Measurements from ENCODE around the gene TPCN1. TPM values are rescaled to one million over a fixed set of nuclear protein-coding genes. Genes with fewer than 3 reads are reported as not detected.

The TPCN1 gene
- total RNA-seq, 3 donors from 2014 or later = 46.9 to 71.7 (median 59.5) TPM

DNA sequence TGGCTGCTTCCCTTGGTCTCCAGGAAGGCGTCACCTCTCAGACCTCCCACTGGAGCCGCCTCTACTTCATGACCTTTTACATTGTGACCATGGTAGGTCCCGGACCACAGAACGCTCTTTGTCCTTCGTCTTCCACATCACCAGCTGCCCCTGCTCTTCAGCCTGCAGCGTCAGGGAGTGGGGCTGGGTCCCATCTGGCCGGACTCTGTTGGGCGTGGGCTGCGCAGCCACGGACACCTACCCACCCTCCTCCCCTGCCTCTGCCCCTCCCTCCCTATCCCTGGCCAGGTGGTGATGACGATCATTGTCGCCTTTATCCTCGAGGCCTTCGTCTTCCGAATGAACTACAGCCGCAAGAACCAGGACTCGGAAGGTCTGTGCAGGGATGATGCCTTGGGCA lies 70.3 kb downstream of the TPCN1 start:
- intact Hi-C loops (cut with DNase I; ENCODE audit: low total_unique reads) = loop anchor here (10.0 kb wide), 1 partner anchor 663 kb away; no protein-coding TSS in a partner anchor
- Histone ChIP-seq H3K27me3 (no peaks in the 10 kb centered on the region), H3K27ac (no peak overlapping the region), H3K9me3 (no peaks in the 10 kb centered on the region), H3K36me3 (peaks cover 35% of the 10 kb centered on the region), H3K4me1 (no peaks in the 10 kb centered on the region), H3K4me3 (no peak overlapping the region)
- DNase-seq (ENCODE audit: low spot score in 2 of 2) = no peak
- TF ChIP-seq POLR2AphosphoS5 (IDR thresholded peaks at IDR 0.05) = no peak
- no peak for TF ChIP-seq CTCF (IDR thresholded peaks at IDR 0.05)
- TF ChIP-seq POLR2A (IDR thresholded peaks at IDR 0.05) = no peak

DNA sequence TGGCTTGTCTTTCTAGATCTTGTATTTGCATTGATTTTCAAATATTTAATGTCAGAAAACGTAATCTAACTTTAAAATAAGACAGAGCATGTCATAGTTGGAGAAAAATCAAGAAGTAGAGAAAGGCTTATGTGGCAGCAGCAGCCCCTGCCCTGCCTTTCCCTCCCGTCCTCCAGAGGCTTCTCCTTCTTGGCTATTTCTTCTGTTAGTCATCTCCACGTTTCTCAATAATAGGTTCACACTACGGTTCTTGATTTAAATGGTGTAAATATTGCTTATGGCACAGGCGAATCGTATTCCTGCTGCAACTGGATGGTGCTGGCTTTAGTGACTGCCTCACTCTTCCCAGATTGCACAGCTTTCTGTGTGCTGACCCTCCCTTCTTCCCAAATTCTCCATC lies 70.8 kb downstream of the TPCN1 start:
- TF ChIP-seq POLR2AphosphoS5 (IDR thresholded peaks at IDR 0.05) = no peak
- TF ChIP-seq CTCF (IDR thresholded peaks at IDR 0.05) = no peak
- H3K4me3 ChIP-seq = no peak overlapping the region
- no peak overlapping the region for H3K27ac ChIP-seq
- peaks cover 35% of the 10 kb centered on the region for H3K36me3 ChIP-seq
- no peak for DNase-seq (ENCODE audit: low spot score in 2 of 2)
- H3K4me1 ChIP-seq = no peaks in the 10 kb centered on the region
- no peaks in the 10 kb centered on the region for H3K9me3 ChIP-seq
- intact Hi-C loops (cut with DNase I; ENCODE audit: low total_unique reads) = loop anchor here (10.0 kb wide), 1 partner anchor 663 kb away; no protein-coding TSS in a partner anchor
- H3K27me3 ChIP-seq = no peaks in the 10 kb centered on the region

DNA sequence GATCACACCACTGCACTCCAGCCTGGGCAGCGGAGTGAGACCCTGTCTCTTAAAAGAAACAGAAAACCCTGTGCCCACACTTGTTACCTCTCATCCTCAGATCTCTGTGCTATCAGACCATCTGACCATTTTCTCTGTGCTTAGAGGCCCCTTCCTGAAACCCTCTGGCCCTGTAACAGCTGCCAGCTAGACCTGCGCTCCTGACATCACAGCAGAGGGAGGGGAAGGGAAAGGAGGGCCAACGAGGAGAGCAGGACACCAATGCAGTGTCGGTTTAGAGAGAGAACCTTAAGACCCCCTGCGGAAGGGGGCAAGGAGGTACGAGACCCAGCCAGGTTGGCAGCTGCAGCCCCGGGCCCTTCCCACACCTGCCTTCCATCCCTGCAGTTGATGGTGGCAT lies 71.3 kb downstream of the TPCN1 start:
- no peaks in the 10 kb centered on the region for H3K4me1 ChIP-seq
- no peak for DNase-seq (ENCODE audit: low spot score in 2 of 2)
- no peaks in the 10 kb centered on the region for H3K27me3 ChIP-seq
- intact Hi-C loops (cut with DNase I; ENCODE audit: low total_unique reads) = loop anchor here (10.0 kb wide), 1 partner anchor 662 kb away; no protein-coding TSS in a partner anchor
- peaks cover 35% of the 10 kb centered on the region for H3K36me3 ChIP-seq
- no peaks in the 10 kb centered on the region for H3K9me3 ChIP-seq
- no peak overlapping the region for H3K27ac ChIP-seq
- TF ChIP-seq POLR2AphosphoS5 (IDR thresholded peaks at IDR 0.05) (no peak), CTCF (IDR thresholded peaks at IDR 0.05) (no peak), POLR2A (IDR thresholded peaks at IDR 0.05) (no peak)
- no peak overlapping the region for H3K4me3 ChIP-seq

GRCh38 chr12:113293100-113293499 lies 71.8 kb downstream of the TPCN1 start:
- intact Hi-C loops (cut with DNase I; ENCODE audit: low total_unique reads) = loop anchor here (10.0 kb wide), 1 partner anchor 662 kb away; no protein-coding TSS in a partner anchor

More at GRCh38 chr12:113293100-113293499, 71.8 kb downstream of the TPCN1 start:
- Histone ChIP-seq H3K9me3 (no peaks in the 10 kb centered on the region), H3K27me3 (no peaks in the 10 kb centered on the region), H3K27ac (no peak overlapping the region), H3K36me3 (peaks cover 35% of the 10 kb centered on the region), H3K4me3 (no peak overlapping the region), H3K4me1 (no peaks in the 10 kb centered on the region)
- TF ChIP-seq CTCF (IDR thresholded peaks at IDR 0.05) = no peak
- no peak for TF ChIP-seq POLR2A (IDR thresholded peaks at IDR 0.05)
- no peak for TF ChIP-seq POLR2AphosphoS5 (IDR thresholded peaks at IDR 0.05)
- no peak for DNase-seq (ENCODE audit: low spot score in 2 of 2)

Measured in breast epithelium (tissue), 4 donors.